HepG2 (cell line): ENCODE data around the gene HINT1. TPM values are rescaled to one million over a fixed set of nuclear protein-coding genes. Genes with fewer than 3 reads are reported as not detected.
"Not testable (repeated sequence)": the region's sequence is repeated elsewhere in the genome, so short reads cannot be mapped to it uniquely, and the experiment has no call there.

Experiments
- ATAC-seq: fragments of 200-7000 bp; cut with Tn5 transposase; 3 replicates; pipeline ENCODE4 v1.9.1; 2020; ENCODE audit warnings: mild to moderate bottlenecking, moderate library complexity
- BruUV-seq: library from RNA; stranded (reverse); fragments of 400-500 nt; replicated peaks from 2 replicates; lab custom pipeline; 2021; lab: Mats Ljungman, UMichigan
- CTCF ChIA-PET: fragments of 300-600 bp; formaldehyde crosslinking; extraction: SDS; loops from one replicate; lab custom pipeline; 2021; ENCODE audit warnings: low total read pairs, inconsistent platforms, low intra/inter-chr PET ratio; lab: Yijun Ruan, JAX
- POLR2A ChIA-PET: fragments of 350-600 bp; sonication (Branson Sonifier 250); formaldehyde crosslinking; loops from one replicate; lab custom pipeline; 2020; ENCODE audit warnings: antibody characterized with exemption, inconsistent platforms; lab: Yijun Ruan, JAX
- DNase-seq: peaks from one replicate; pipeline ENCODE4 v3.0.0-alpha.2; 2015; ENCODE audit warnings: low spot score
- FAIRE-seq: peaks from 3 replicates; lab custom pipeline; 2011; peaks lifted over from hg19 to GRCh38; lab: Jason Lieb, UNC
- H2AFZ ChIP-seq: one replicate; pipeline ENCODE4 v1.6.1; 2011; ENCODE audit warnings: low read length, inconsistent platforms
- H3K27ac ChIP-seq: fragments of 300-600 bp; 3 replicates; pipeline ENCODE4 v1.8.0; 2011; ENCODE audit warnings: mixed run types, mild to moderate bottlenecking, mixed read lengths, low read length, inconsistent platforms; ENCODE audit not compliant: insufficient read depth; ENCODE audit errors: extremely low read length
- H3K27me3 ChIP-seq, 2 experiments: fragments of 200-600 bp in 1 of 2; 2 replicates in 1 of 2; 3 replicates in 1 of 2; pipeline versions ENCODE4 v1.6.0 to v1.8.0; 2011; ENCODE audit warnings: low read length in 2 of 2, mild to moderate bottlenecking in 2 of 2, moderate library complexity in 2 of 2, inconsistent platforms in 1 of 2; ENCODE audit not compliant: insufficient read depth in 2 of 2, control insufficient read depth in 1 of 2
- H3K36me3 ChIP-seq, 2 experiments: fragments of 200-600 bp in 1 of 2; replicated peaks in 1 of 2; 2 replicates in 1 of 2; 3 replicates in 1 of 2; pipeline versions ENCODE4 v1.5.1 to v1.8.0; 2011; ENCODE audit warnings: low read length in 2 of 2, inconsistent platforms in 1 of 2; ENCODE audit not compliant: insufficient read depth in 2 of 2, control insufficient read depth in 1 of 2
- H3K4me1 ChIP-seq: 2 replicates; pipeline ENCODE4 v1.5.1; 2012; ENCODE audit warnings: low read length, inconsistent platforms; ENCODE audit not compliant: insufficient read depth
- H3K4me2 ChIP-seq: 2 replicates; pipeline ENCODE4 v1.6.0; 2011; ENCODE audit warnings: low read depth, low read length, inconsistent platforms
- H3K4me3 ChIP-seq, 3 experiments: fragments of 200-600 bp in 1 of 3; sonication (generic), shearing (Covaris generic) in 1 of 3; replicated peaks in 1 of 3; 2 replicates each; pipeline ENCODE4 v1.5.1; 2011 to 2016; ENCODE audit warnings: low read length in 3 of 3, inconsistent platforms in 2 of 3, low read depth in 2 of 3, mild to moderate bottlenecking in 2 of 3, control low read depth in 1 of 3, mixed read lengths in 1 of 3; ENCODE audit not compliant: insufficient read depth in 1 of 3
- H3K79me2 ChIP-seq: one replicate; pipeline ENCODE4 v1.6.1; 2011; ENCODE audit warnings: low read length, inconsistent platforms; ENCODE audit not compliant: insufficient read depth
- H3K9ac ChIP-seq: 2 replicates; pipeline ENCODE4 v1.6.0; 2011; ENCODE audit warnings: mild to moderate bottlenecking, low read depth, low read length, inconsistent platforms; ENCODE audit not compliant: insufficient read depth
- H3K9me3 ChIP-seq: 2 replicates; pipeline ENCODE4 v1.5.1; 2012; ENCODE audit warnings: mild to moderate bottlenecking, low read length
- H4K20me1 ChIP-seq: 2 replicates; pipeline ENCODE4 v1.6.0; 2011; ENCODE audit warnings: inconsistent platforms, mild to moderate bottlenecking, low read length, moderate library complexity; ENCODE audit not compliant: insufficient read depth
- NFYB ChIP-seq: sonication (generic); formaldehyde crosslinking; IDR thresholded peaks from 2 replicates; pipeline ENCODE4 v1.4.0; 2020; ENCODE audit warnings: missing genetic modification reagents
- SP140L ChIP-seq: sonication (generic); formaldehyde crosslinking; IDR thresholded peaks from 2 replicates; pipeline ENCODE4 v1.4.0; 2020; ENCODE audit warnings: missing genetic modification reagents, borderline replicate concordance
- ZEB1 ChIP-seq: IDR thresholded peaks from 2 replicates; pipeline ENCODE4 v1.6.1; 2012; ENCODE audit warnings: mild to moderate bottlenecking, low read depth, inconsistent platforms; ENCODE audit not compliant: insufficient replicate concordance
- ZIK1 ChIP-seq: sonication (generic); formaldehyde crosslinking; IDR thresholded peaks from 2 replicates; pipeline ENCODE4 v1.5.0; 2020; ENCODE audit warnings: mild to moderate bottlenecking, low read depth, missing genetic modification reagents, borderline replicate concordance
- ZNF550 ChIP-seq: sonication (generic); formaldehyde crosslinking; IDR thresholded peaks from 2 replicates; pipeline ENCODE4 v1.4.0; 2020; ENCODE audit warnings: mild to moderate bottlenecking, missing genetic modification reagents, borderline replicate concordance
- ZNF850 ChIP-seq: sonication (generic); formaldehyde crosslinking; conservative IDR thresholded peaks from 2 replicates; pipeline ENCODE4 v1.9.0; 2021; ENCODE audit warnings: mild to moderate bottlenecking, missing genetic modification reagents
- WGBS: methylation state at CpG from one replicate; pipeline ENCODE4 v1.1.6; 2017; ENCODE audit warnings: low lambda C conversion rate; 5-methylcytosine and 5-hydroxymethylcytosine counted together
- in situ Hi-C: cut with HindIII; loops from 2 replicates; pipeline ENCODE4 v1.10.0; 2017; ENCODE audit warnings: low pct_unique_long_range_greater_than_20kb; ENCODE audit not compliant: extremely low pct_ligation_motif_present
- intact Hi-C: fragments of 100-400 bp; cut with micrococcal nuclease; formaldehyde crosslinking; loops from one replicate; pipeline ENCODE4 v1.10.0; 2022; ENCODE audit not compliant: unreplicated experiment
- polyA plus RNA-seq, 8 experiments: library from polyadenylated mRNA; depleted of rRNA in 3 of 8; stranded (reverse) in 7 of 8; unstranded in 1 of 8; fragments of >200 nt; fragmentation: Illumina TruSeq in 4 of 8; extraction: Trizol in 4 of 8; gene quantifications; 2 replicates each; pipeline versions ENCODE4 v1.2.1 to v1.2.3, GENCODE V29; 2011 to 2016; ENCODE audit warnings: low read depth in 4 of 8, missing spikeins in 1 of 8, mixed read lengths in 1 of 8; ENCODE audit not compliant: insufficient read depth in 1 of 8
- total RNA-seq, 5 experiments: library from RNA; depleted of rRNA; stranded (reverse); fragments of >200 nt; fragmentation: Illumina TruSeq; extraction: Trizol; gene quantifications; 2 replicates each; pipeline ENCODE4 v1.2.3, GENCODE V29; 2016; ENCODE audit warnings: low read depth in 1 of 5
- TF ChIP-seq, protein P1 (sequence below), 2 experiments: sonication (generic) in 1 of 2; formaldehyde crosslinking in 1 of 2; IDR thresholded peaks; 2 replicates each; pipeline versions ENCODE4 v1.6.1 to v1.9.0; 2014 to 2022; ENCODE audit warnings: antibody characterized with exemption in 1 of 2, borderline replicate concordance in 1 of 2, inconsistent platforms in 1 of 2, low read depth in 1 of 2, missing genetic modification reagents in 1 of 2
- TF ChIP-seq, protein P2 (sequence below): sonication (generic); formaldehyde crosslinking; conservative IDR thresholded peaks from 2 replicates; pipeline ENCODE4 v1.4.0; 2020; ENCODE audit warnings: mild to moderate bottlenecking, missing genetic modification reagents, moderate library complexity

HINT1 gene
- total and polyA plus RNA-seq, 2 of the 13 experiments (the other 11 are each of a cell fraction or from before 2014, with no cell fraction given): 428 to 997 TPM

DNA sequence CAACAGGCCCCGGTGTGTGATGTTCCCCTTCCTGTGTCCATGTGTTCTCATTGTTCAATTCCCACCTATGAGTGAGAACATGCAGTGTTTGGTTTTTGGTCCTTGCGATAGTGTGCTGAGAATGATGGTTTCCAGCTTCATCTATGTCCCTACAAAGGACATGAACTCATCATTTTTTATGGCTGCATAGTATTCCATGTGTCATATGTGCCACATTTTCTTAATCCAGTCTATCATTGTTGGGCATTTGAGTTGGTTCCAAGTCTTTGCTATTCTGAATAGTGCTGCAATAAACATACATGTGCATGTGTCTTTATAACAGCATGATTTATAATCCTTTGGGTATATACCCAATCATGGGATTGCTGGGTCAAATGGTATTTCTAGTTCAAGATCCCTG is 32.0 kb downstream of the HINT1 start:
- in situ Hi-C loops, POLR2A ChIA-PET, H2AFZ ChIP-seq, H3K4me3 ChIP-seq, CTCF ChIA-PET, DNase-seq, H3K9me3 ChIP-seq, H3K36me3 ChIP-seq, H3K4me1 ChIP-seq, H3K4me2 ChIP-seq, H3K9ac ChIP-seq, BruUV-seq, H3K27ac ChIP-seq, intact Hi-C loops, H3K79me2 ChIP-seq, H4K20me1 ChIP-seq, ATAC-seq, H3K27me3 ChIP-seq, FAIRE-seq: not testable (repeated sequence)
- WGBS: 71% methylated on average over 2 of the region's 2 CpGs

DNA sequence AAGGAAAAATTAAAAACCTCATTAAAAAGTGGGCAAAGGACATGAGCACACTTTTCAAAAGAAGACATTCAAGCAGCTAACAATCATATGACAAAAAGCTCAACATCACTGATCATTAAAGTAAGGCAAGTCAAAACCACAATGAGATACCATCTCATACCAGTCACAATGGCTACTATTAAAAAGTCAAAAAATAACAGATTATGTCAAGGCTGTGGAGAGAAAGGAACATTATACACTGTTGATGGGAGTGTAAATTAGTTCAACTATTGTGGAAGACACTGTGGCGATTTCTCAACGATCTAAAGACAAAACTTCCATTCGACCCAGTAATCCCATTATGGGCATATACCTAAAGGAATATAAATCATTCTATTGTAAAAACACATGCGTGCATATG is 35.8 kb downstream of the HINT1 start:
- Histone ChIP-seq H3K36me3 (no peaks in the 10 kb centered on the region), H3K4me1 (no peaks in the 10 kb centered on the region), H3K79me2 (no peaks in the 10 kb centered on the region), H3K4me2 (no peak overlapping the region), H3K27ac (no peak overlapping the region), H3K4me3 (no peak overlapping the region), H4K20me1 (no peaks in the 10 kb centered on the region), H3K9ac (no peak overlapping the region), H2AFZ (no peak overlapping the region), H3K9me3 (no peaks in the 10 kb centered on the region), H3K27me3 (no peaks in the 10 kb centered on the region)
- ATAC-seq: no peak
- POLR2A ChIA-PET: no interaction called here
- in situ Hi-C loops (no loop called here), intact Hi-C loops (no loop called here)
- CTCF ChIA-PET: no interaction called here
- FAIRE-seq: no peak
- no TSS peak for BruUV-seq
- WGBS: 40% methylated on average over 4 of the region's 4 CpGs
- no peak for DNase-seq
- TF ChIP-seq ZEB1 (no peak), SP140L (CRISPR knock-in tag) (no peak), ZIK1 (no peak), NFYB (no peak), ZNF550 (CRISPR knock-in tag) (no peak), ZNF850 (CRISPR knock-in tag) (no peak)
- TF ChIP-seq, protein P1, sequence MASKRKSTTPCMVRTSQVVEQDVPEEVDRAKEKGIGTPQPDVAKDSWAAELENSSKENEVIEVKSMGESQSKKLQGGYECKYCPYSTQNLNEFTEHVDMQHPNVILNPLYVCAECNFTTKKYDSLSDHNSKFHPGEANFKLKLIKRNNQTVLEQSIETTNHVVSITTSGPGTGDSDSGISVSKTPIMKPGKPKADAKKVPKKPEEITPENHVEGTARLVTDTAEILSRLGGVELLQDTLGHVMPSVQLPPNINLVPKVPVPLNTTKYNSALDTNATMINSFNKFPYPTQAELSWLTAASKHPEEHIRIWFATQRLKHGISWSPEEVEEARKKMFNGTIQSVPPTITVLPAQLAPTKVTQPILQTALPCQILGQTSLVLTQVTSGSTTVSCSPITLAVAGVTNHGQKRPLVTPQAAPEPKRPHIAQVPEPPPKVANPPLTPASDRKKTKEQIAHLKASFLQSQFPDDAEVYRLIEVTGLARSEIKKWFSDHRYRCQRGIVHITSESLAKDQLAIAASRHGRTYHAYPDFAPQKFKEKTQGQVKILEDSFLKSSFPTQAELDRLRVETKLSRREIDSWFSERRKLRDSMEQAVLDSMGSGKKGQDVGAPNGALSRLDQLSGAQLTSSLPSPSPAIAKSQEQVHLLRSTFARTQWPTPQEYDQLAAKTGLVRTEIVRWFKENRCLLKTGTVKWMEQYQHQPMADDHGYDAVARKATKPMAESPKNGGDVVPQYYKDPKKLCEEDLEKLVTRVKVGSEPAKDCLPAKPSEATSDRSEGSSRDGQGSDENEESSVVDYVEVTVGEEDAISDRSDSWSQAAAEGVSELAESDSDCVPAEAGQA (IDR thresholded peaks at IDR 0.05; ENCODE audit: low read depth): no peak
- TF ChIP-seq, protein P1 (CRISPR knock-in tag; IDR thresholded peaks at IDR 0.05; ENCODE audit: borderline replicate concordance): no peak
- TF ChIP-seq, protein P2, sequence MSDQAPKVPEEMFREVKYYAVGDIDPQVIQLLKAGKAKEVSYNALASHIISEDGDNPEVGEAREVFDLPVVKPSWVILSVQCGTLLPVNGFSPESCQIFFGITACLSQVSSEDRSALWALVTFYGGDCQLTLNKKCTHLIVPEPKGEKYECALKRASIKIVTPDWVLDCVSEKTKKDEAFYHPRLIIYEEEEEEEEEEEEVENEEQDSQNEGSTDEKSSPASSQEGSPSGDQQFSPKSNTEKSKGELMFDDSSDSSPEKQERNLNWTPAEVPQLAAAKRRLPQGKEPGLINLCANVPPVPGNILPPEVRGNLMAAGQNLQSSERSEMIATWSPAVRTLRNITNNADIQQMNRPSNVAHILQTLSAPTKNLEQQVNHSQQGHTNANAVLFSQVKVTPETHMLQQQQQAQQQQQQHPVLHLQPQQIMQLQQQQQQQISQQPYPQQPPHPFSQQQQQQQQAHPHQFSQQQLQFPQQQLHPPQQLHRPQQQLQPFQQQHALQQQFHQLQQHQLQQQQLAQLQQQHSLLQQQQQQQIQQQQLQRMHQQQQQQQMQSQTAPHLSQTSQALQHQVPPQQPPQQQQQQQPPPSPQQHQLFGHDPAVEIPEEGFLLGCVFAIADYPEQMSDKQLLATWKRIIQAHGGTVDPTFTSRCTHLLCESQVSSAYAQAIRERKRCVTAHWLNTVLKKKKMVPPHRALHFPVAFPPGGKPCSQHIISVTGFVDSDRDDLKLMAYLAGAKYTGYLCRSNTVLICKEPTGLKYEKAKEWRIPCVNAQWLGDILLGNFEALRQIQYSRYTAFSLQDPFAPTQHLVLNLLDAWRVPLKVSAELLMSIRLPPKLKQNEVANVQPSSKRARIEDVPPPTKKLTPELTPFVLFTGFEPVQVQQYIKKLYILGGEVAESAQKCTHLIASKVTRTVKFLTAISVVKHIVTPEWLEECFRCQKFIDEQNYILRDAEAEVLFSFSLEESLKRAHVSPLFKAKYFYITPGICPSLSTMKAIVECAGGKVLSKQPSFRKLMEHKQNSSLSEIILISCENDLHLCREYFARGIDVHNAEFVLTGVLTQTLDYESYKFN (CRISPR knock-in tag): no peak
